ENCODE measurements around the gene LCA5L. TPM values are rescaled to one million over a fixed set of nuclear protein-coding genes. Genes with fewer than 3 reads are reported as not detected.

Gene LCA5L
- total and polyA plus RNA-seq, 9 donors: 0.36 to 2.6 (median 0.93) TPM

DNA sequence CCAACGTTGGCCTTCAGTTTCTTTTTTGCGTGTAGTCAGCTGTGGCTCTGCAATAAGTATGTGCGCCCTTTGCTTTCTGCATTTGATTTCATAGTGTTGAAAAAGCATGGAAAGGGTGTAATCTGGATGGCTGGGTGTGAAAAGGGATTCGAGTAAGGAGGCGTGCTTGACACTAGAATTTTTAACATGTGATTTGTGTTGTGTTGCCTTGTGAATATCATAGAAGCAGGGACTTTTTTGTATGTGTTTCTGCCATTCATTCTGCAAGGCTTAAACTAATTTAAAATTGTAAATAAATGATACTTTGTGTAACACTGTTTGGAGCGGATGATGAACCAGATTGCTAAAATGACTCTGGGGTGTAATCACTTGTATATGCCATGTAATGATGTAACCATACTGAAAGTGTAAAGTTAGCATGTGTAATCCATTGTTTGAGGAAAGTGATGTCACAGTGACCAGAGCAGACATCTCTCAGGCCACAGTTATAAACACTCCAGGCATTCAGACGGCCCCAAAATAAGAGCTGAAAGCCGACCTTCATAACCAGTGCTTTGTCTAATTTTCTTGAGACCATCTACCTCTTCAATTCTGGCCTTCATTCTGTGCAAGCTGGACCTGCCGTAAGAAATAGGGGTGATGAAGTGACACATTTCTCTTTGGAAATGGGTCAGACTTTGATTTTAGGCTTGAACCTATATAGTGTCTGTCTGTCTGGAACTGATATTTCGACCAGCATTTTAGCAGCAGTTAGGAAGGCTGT is 6.8 kb upstream of the LCA5L start:
- H3K4me3 ChIP-seq (ENCODE audit: low read length): peak overlapping the region; percentile 40
- DNase-seq: peak; percentile 88
- H3K36me3 ChIP-seq (ENCODE audit: control insufficient read depth, insufficient read depth, low read length): no peaks in the 10 kb centered on the region
- H3K9me3 ChIP-seq (replicated peaks; ENCODE audit: control insufficient read depth, low read depth, low read length): peaks cover under 1% of the 10 kb centered on the region
- peak overlapping the region; percentile 93 for H3K27ac ChIP-seq (ENCODE audit: low read length)
- 45% methylated on average over 5 of the region's 10 CpGs for WGBS (ENCODE audit: insufficient coverage)
- H3K27me3 ChIP-seq (ENCODE audit: control insufficient read depth, insufficient read depth, low read length): no peaks in the 10 kb centered on the region
- H3K4me1 ChIP-seq (ENCODE audit: control insufficient read depth, insufficient read depth, low read length): peaks cover 26% of the 10 kb centered on the region

DNA sequence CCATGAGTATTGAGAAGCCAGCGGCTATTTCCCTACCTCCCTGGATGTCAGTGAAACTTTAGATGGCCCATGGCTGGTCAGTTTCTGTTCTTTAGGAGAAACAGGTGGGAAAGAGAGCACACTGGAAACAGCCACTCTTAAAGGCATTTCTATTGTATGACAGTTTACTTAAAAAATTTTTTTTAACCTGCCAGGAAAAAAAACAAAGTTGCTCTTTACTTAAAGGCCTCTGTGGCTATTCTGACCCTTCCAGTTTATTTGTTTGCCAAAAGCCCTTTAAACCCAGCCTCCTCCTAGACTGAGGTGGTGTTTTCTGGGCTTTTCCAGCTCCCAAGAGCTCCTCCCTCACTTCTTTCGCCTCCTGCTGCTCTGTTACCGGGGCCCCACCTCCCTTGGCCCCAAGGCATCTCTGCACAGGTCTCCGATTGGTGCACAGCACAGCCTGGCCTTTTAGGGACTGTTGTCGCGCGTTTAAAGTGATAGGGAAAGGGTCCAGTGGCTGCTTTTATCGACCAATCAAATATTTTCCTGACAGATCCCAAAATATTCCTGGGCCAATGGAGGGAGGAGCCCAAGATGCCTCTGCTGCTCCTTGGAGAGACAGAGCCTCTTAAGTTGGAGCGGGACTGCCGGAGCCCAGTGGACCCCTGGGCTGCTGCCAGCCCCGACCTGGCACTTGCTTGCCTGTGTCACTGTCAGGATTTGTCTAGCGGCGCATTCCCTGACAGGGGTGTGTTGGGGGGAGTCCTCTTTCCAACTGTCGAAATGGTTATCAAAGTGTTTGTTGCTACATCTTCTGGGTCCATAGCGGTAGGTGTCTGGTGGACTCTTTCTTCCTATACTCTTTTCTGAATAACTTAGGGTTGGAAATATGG is 6.0 kb upstream of the LCA5L start, which contains the start of gene SH3BGR:
Gene SH3BGR, plus strand, starts transcription at position 639 of the 875 bp plus-strand sequence. Its CDS starts 127 bp downstream, at position 766.
- peaks cover 3% of the 10 kb centered on the region for H3K9me3 ChIP-seq (replicated peaks; ENCODE audit: control insufficient read depth, low read depth, low read length)
- WGBS (ENCODE audit: insufficient coverage): 31% methylated on average over 11 of the region's 15 CpGs
- no peaks in the 10 kb centered on the region for H3K36me3 ChIP-seq (ENCODE audit: control insufficient read depth, insufficient read depth, low read length)
- peaks cover 26% of the 10 kb centered on the region for H3K4me1 ChIP-seq (ENCODE audit: control insufficient read depth, insufficient read depth, low read length)
- peak; percentile 87 for DNase-seq
- peak within 1 kb of the TSS; percentile 40 for H3K4me3 ChIP-seq (ENCODE audit: low read length)
- no peaks in the 10 kb centered on the region for H3K27me3 ChIP-seq (ENCODE audit: control insufficient read depth, insufficient read depth, low read length)
- peak within 1 kb of the TSS; percentile 93 for H3K27ac ChIP-seq (ENCODE audit: low read length)

DNA sequence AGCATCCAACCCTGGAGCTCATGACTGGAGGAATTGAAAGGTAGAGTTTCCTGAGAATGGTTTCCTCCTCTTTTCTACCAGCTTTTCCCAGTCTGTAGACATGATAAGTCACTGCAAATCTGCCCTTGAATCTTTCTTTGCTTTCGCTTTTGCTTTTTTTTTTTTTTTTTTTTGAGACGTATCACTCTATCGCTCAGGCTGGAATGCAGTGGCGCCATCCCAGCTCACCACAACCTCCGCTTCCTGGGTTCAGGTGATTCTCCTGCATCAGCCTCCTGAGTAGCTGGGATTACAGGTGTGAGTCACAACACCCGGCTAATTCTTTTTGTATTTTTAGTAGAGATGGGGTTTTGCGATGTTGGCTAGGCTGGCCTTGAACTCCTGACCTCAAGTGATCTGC is 1.7 kb upstream of the LCA5L start:
- H3K4me1 ChIP-seq (ENCODE audit: control insufficient read depth, insufficient read depth, low read length): peaks cover 21% of the 10 kb centered on the region
- WGBS (ENCODE audit: insufficient coverage): 87% methylated on average over 3 of the region's 7 CpGs
- DNase-seq: no peak
- H3K27ac ChIP-seq (ENCODE audit: low read length): no peak overlapping the region
- no peaks in the 10 kb centered on the region for H3K27me3 ChIP-seq (ENCODE audit: control insufficient read depth, insufficient read depth, low read length)
- no peaks in the 10 kb centered on the region for H3K36me3 ChIP-seq (ENCODE audit: control insufficient read depth, insufficient read depth, low read length)
- no peak overlapping the region for H3K4me3 ChIP-seq (ENCODE audit: low read length)
- peaks cover 3% of the 10 kb centered on the region for H3K9me3 ChIP-seq (replicated peaks; ENCODE audit: control insufficient read depth, low read depth, low read length)

DNA sequence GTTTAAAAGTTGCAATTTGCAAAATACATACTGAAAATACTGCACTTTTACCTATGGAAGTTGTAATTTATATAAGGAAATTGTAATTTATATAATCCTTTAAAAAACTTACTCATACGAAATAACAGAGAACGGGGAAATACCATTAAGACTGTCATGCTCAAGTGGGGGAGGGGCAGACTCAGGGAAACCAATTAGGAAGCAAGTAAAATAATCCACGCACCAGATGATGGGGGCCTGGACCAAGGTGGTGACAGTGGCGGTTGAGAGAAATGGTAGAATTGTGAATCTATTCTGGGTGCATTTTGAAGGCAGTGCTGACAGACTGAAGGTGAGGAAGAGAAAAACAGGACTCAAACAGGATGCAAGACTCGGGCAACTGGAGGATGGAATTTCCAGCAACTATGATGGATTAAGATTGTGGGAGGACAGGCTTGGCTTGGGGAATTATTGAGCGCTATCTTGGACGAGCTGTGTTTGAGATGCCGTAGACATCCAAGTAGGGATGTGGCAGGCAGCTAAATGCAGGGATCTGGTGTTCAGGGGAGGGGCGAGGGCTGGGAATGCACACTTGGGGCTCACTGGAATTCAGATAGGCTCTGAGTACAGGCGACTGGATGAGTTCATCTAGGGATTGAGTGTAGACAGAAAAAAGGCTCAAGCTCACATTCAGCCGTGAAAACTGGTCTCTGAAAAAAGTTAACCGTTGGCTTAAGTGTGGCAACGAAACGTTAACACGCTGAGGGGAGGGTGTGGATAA is 977 bp downstream of the LCA5L start:
- Histone ChIP-seq H3K4me1 (ENCODE audit: control insufficient read depth, insufficient read depth, low read length) (peaks cover 14% of the 10 kb centered on the region), H3K9me3 (replicated peaks; ENCODE audit: control insufficient read depth, low read depth, low read length) (peaks cover 3% of the 10 kb centered on the region), H3K27ac (ENCODE audit: low read length) (peak overlapping the region; percentile 89), H3K36me3 (ENCODE audit: control insufficient read depth, insufficient read depth, low read length) (no peaks in the 10 kb centered on the region), H3K27me3 (ENCODE audit: control insufficient read depth, insufficient read depth, low read length) (no peaks in the 10 kb centered on the region), H3K4me3 (ENCODE audit: low read length) (peak overlapping the region; percentile 86)
- 2% methylated on average over 13 of the region's 15 CpGs for WGBS (ENCODE audit: insufficient coverage)
- peak; percentile 63 for DNase-seq

DNA sequence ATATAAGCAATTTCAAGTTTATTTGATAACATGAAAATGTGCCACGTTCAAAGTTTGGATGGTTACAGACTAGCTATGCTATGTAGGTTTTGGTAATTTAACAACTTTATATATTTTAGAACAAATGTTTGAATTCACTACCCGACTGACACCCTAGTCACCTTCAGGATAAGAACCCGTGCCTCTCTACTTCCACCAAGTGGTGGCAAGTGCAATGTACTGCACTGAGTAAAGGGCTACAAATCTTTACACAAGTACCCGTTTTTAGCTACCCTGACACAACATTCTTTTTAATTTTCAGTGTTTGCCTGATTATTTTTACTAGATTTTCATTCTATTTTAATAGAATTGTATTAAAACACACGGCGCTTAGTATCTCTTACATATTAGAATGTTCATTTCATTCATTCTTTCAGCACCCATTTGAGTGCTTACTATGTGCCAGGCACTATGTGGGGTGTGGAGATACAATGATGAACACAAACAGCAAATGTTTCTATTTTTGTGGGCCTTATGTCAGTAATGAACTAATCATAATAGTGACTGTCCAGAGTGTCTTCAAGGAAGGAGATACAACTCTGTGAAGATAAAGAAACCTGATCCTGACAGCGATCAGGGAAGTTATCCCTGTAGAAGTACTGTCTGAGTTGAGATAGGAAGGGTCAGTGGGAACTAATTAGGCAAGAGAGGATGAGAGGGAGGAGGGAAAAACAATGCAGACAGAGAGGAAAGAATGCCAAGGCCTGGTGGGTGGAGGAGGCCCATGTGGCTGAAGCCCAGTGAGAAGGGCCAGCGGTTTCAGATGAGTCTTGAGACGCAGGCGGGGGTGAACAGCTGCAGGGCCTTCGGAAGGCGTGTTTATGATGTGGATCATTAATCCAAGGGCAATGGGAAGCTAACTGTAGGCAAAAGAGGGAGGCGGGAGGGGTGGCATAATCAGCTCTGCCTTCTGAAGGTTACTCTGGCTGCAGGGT is 3.8 kb downstream of the LCA5L start:
- 67% methylated on average over 7 of the region's 13 CpGs for WGBS (ENCODE audit: insufficient coverage)
- no peaks in the 10 kb centered on the region for H3K36me3 ChIP-seq (ENCODE audit: control insufficient read depth, insufficient read depth, low read length)
- H3K27me3 ChIP-seq (ENCODE audit: control insufficient read depth, insufficient read depth, low read length): no peaks in the 10 kb centered on the region
- no peak for DNase-seq
- H3K27ac ChIP-seq (ENCODE audit: low read length): no peak overlapping the region
- peaks cover 14% of the 10 kb centered on the region for H3K4me1 ChIP-seq (ENCODE audit: control insufficient read depth, insufficient read depth, low read length)
- H3K4me3 ChIP-seq (ENCODE audit: low read length): no peak overlapping the region
- no peaks in the 10 kb centered on the region for H3K9me3 ChIP-seq (replicated peaks; ENCODE audit: control insufficient read depth, low read depth, low read length)

DNA sequence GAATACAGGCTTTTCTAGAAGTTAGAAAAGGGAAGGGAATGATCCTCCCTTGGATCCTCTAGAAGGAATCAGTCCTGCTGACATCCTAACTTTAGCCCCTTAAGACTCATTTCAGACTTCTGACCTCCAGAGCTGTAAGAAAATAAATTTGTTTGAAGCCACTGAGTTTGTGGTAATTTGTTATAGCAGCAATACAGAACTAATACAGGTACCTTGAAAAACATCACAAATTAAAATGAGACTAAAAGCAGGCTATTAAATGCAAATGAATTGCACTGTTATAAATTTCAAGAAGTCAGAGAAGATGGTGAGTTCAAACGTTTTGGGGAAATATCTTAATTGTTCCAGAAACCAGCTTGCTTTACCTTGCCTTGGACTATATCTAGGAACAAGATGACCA is 6.3 kb downstream of the LCA5L start:
- H3K4me1 ChIP-seq (ENCODE audit: control insufficient read depth, insufficient read depth, low read length): peaks cover 7% of the 10 kb centered on the region
- no peaks in the 10 kb centered on the region for H3K27me3 ChIP-seq (ENCODE audit: control insufficient read depth, insufficient read depth, low read length)
- no CpG with 5 or more reads among the region's 1 CpG for WGBS (ENCODE audit: insufficient coverage)
- no peaks in the 10 kb centered on the region for H3K36me3 ChIP-seq (ENCODE audit: control insufficient read depth, insufficient read depth, low read length)
- no peaks in the 10 kb centered on the region for H3K9me3 ChIP-seq (replicated peaks; ENCODE audit: control insufficient read depth, low read depth, low read length)
- DNase-seq: no peak
- no peak overlapping the region for H3K4me3 ChIP-seq (ENCODE audit: low read length)
- no peak overlapping the region for H3K27ac ChIP-seq (ENCODE audit: low read length)

DNA sequence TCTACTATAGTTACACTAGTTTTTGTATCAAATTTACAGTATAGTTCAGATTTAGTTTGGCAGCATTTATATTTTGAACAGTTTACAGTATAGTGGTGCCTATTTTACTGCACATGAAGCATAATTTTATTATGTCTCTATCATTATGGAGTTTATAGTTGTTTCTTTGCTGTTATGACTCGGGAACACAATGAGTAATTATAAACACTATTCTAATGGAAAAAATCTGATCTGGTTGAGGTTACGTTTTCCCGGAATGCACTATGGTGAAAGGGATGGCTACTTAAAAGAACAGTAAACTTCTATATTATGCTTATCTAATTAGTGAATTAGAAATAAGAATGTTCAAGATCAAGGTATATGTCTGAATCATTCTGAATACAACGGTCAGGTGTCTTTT is 10.6 kb downstream of the LCA5L start:
- no peaks in the 10 kb centered on the region for H3K9me3 ChIP-seq (replicated peaks; ENCODE audit: control insufficient read depth, low read depth, low read length)
- H3K4me3 ChIP-seq (ENCODE audit: low read length): no peak overlapping the region
- no peak for DNase-seq
- H3K4me1 ChIP-seq (ENCODE audit: control insufficient read depth, insufficient read depth, low read length): no peaks in the 10 kb centered on the region
- no peaks in the 10 kb centered on the region for H3K36me3 ChIP-seq (ENCODE audit: control insufficient read depth, insufficient read depth, low read length)
- H3K27ac ChIP-seq (ENCODE audit: low read length): no peak overlapping the region
- WGBS (ENCODE audit: insufficient coverage): no CpG with 5 or more reads among the region's 4 CpGs
- H3K27me3 ChIP-seq (ENCODE audit: control insufficient read depth, insufficient read depth, low read length): no peaks in the 10 kb centered on the region

DNA sequence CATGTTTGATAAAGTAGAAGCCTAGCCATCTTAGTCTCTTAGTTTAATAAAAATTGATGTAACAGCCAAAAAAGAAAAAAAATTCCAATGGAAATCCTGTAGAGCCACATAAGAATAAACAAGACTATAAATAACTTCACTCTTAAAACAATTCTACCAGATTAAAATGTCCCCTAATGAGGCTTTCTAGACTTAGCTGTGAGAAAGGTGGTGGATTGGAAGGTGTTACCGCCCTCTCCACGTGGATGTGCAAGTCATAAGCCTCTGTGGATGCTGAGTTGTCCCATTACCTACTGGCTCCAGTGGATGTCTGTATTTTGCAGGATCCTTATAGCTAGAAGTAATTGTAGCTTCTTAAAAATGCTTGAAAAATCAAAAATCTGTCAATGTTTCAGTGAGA is 14.6 kb downstream of the LCA5L start:
- Histone ChIP-seq H3K9me3 (replicated peaks; ENCODE audit: control insufficient read depth, low read depth, low read length) (no peaks in the 10 kb centered on the region), H3K36me3 (ENCODE audit: control insufficient read depth, insufficient read depth, low read length) (no peaks in the 10 kb centered on the region), H3K27ac (ENCODE audit: low read length) (no peak overlapping the region), H3K4me3 (ENCODE audit: low read length) (no peak overlapping the region), H3K4me1 (ENCODE audit: control insufficient read depth, insufficient read depth, low read length) (no peaks in the 10 kb centered on the region), H3K27me3 (ENCODE audit: control insufficient read depth, insufficient read depth, low read length) (no peaks in the 10 kb centered on the region)
- no peak for DNase-seq
- WGBS (ENCODE audit: insufficient coverage): no CpG with 5 or more reads among the region's 2 CpGs

DNA sequence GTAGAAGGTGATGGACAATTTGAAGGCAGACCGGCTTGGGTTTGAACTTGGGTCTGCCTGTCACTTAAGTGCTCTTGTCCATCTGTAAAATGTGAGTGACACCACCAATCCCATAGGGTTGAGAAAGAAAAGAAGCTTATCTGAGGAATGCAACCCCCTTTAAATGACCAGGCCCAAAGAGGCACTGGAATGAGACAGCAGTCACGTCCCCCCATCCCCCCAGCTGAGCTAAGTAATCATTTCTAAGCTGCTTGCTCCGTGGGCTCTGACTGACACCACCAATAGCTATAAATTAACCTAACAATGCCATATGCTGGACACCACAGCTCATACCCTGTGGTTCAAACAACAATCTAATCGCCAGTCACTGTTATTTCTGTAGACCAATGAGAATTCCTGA is 15.1 kb downstream of the LCA5L start:
- Histone ChIP-seq H3K36me3 (ENCODE audit: control insufficient read depth, insufficient read depth, low read length) (no peaks in the 10 kb centered on the region), H3K4me1 (ENCODE audit: control insufficient read depth, insufficient read depth, low read length) (no peaks in the 10 kb centered on the region), H3K4me3 (ENCODE audit: low read length) (no peak overlapping the region), H3K27me3 (ENCODE audit: control insufficient read depth, insufficient read depth, low read length) (no peaks in the 10 kb centered on the region), H3K27ac (ENCODE audit: low read length) (no peak overlapping the region), H3K9me3 (replicated peaks; ENCODE audit: control insufficient read depth, low read depth, low read length) (no peaks in the 10 kb centered on the region)
- WGBS (ENCODE audit: insufficient coverage): 38% methylated on average over 3 of the region's 4 CpGs
- DNase-seq: no peak
